ENCODE data around the gene LRMDA. TPM values are rescaled to one million over a fixed set of nuclear protein-coding genes. Genes with fewer than 3 reads are reported as not detected.

Gene LRMDA
- total and polyA plus RNA-seq, 2 of the 8 experiments (the other 6 are each of a cell fraction or from before 2014, with no cell fraction given) = 0.86 to 2.8 TPM

DNA sequence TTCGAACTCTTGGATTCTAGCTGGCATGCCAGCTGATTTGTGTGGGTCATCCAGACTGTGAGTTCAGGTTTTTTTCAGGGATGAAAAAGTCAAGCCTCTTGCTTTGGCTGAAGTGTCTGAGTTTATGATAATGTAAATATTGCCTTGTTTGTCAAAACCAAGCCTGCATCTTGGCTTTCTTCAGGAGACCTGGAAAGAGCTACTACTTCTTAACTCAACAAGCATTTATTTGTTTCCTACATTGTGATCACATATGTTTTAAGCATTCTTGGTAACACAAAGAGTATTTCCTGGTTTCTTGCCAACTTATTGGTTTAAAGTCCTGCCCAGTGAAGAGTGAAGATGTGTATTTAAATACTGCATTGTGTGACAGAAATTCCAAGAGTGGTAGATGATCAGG is 407.1 kb downstream of the LRMDA start:
- H2BK120ac ChIP-seq (replicated peaks; ENCODE audit: low read depth, low read length) = no peak overlapping the region
- TF ChIP-seq, protein P1, sequence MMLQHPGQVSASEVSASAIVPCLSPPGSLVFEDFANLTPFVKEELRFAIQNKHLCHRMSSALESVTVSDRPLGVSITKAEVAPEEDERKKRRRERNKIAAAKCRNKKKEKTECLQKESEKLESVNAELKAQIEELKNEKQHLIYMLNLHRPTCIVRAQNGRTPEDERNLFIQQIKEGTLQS (IDR thresholded peaks at IDR 0.05; ENCODE audit: insufficient read depth, low read depth, low read length) = no peak
- no peak for TF ChIP-seq FOSL1 (IDR thresholded peaks at IDR 0.05; ENCODE audit: insufficient read depth, low read depth, low read length)
- TF ChIP-seq POLR2A (IDR thresholded peaks at IDR 0.05; ENCODE audit: control extremely low read depth in 1 of 2, low read depth in 2 of 2, low read length in 2 of 2) = no peak
- no peak for TF ChIP-seq CTBP2 (IDR thresholded peaks at IDR 0.05; ENCODE audit: borderline replicate concordance, insufficient read depth, insufficient read length, low read length)
- no peak for TF ChIP-seq CREB1 (IDR thresholded peaks at IDR 0.05)
- TF ChIP-seq, protein P2, sequence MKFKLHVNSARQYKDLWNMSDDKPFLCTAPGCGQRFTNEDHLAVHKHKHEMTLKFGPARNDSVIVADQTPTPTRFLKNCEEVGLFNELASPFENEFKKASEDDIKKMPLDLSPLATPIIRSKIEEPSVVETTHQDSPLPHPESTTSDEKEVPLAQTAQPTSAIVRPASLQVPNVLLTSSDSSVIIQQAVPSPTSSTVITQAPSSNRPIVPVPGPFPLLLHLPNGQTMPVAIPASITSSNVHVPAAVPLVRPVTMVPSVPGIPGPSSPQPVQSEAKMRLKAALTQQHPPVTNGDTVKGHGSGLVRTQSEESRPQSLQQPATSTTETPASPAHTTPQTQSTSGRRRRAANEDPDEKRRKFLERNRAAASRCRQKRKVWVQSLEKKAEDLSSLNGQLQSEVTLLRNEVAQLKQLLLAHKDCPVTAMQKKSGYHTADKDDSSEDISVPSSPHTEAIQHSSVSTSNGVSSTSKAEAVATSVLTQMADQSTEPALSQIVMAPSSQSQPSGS (IDR thresholded peaks at IDR 0.05; ENCODE audit: low read length) = no peak
- TF ChIP-seq ASH2L (IDR thresholded peaks at IDR 0.05; ENCODE audit: low read length) = no peak

More for the DNA sequence above, 407.1 kb downstream of the LRMDA start:
- ChIA-PET POLR2A (ENCODE audit: partially characterized antibody) (no interaction called here), CTCF (ENCODE audit: partially characterized antibody) (interaction anchor here (1.3 kb wide), 1 partner anchor 14 kb away, joined by 3 read pairs; no protein-coding TSS in a partner anchor)
- no peaks in the 10 kb centered on the region for H3K79me2 ChIP-seq (ENCODE audit: control insufficient read depth in 1 of 2, insufficient read depth in 2 of 2, low read length in 2 of 2)
- H3K23me2 ChIP-seq (ENCODE audit: low read depth, low read length) = no peaks in the 10 kb centered on the region
- no peak overlapping the region for H2AFZ ChIP-seq (ENCODE audit: low read length)
- H3K56ac ChIP-seq (replicated peaks; ENCODE audit: insufficient read length, low read depth, low read length) = no peak overlapping the region
- no peak overlapping the region for H3K4ac ChIP-seq (replicated peaks; ENCODE audit: insufficient read length, low read depth, low read length)
- no peak overlapping the region for H3K18ac ChIP-seq (ENCODE audit: extremely low read depth, low read length)
- no peaks in the 10 kb centered on the region; a peak in 1 of 4 replicates for H3K9me3 ChIP-seq (ENCODE audit: insufficient read depth in 2 of 2, low read depth in 1 of 2, low read length in 1 of 2)
- no peak overlapping the region for H3K23ac ChIP-seq (ENCODE audit: insufficient read length)
- no peaks in the 10 kb centered on the region for H3K27me3 ChIP-seq (replicated peaks in 1 of 4; ENCODE audit: control insufficient read depth in 3 of 4, extremely low read depth in 1 of 4, insufficient read depth in 3 of 4, low read length in 3 of 4)
- no peak overlapping the region for H2BK12ac ChIP-seq (ENCODE audit: low read depth, low read length)
- H2BK5ac ChIP-seq (ENCODE audit: low read depth, low read length) = no peak overlapping the region
- no peak overlapping the region for H3K4me2 ChIP-seq (ENCODE audit: insufficient read depth in 1 of 2, low read depth in 2 of 2, low read length in 2 of 2)
- FAIRE-seq (no peak), DNase-seq (ENCODE audit: low read depth in 1 of 2, low spot score in 2 of 2) (no peak)
- H2BK15ac ChIP-seq (ENCODE audit: low read length) = no peak overlapping the region
- no peaks in the 10 kb centered on the region for H3K79me1 ChIP-seq (ENCODE audit: low read depth, low read length)
- no peak overlapping the region for H4K5ac ChIP-seq (ENCODE audit: insufficient read length, low read depth, low read length)
- no peak overlapping the region for H3K4me3 ChIP-seq (ENCODE audit: extremely low read depth in 1 of 4, insufficient read depth in 2 of 4, low read depth in 3 of 4, low read length in 4 of 4)
- H4K20me1 ChIP-seq (replicated peaks in 1 of 2; ENCODE audit: control insufficient read depth in 1 of 2, insufficient read depth in 2 of 2, low read length in 2 of 2) = no peaks in the 10 kb centered on the region
- WGBS, 2 experiments (ENCODE audit: extremely low coverage in 1 of 2, insufficient coverage in 1 of 2, insufficient read length in 1 of 2, insufficient replicate concordance in 2 of 2, low coverage in 1 of 2, low lambda C conversion rate in 2 of 2, missing lambda C conversion rate in 1 of 2) = 92% methylated on average over 1 of the region's 1 CpG; no CpG with 5 or more reads in 1 of the 2 experiments
- no peak overlapping the region for H4K91ac ChIP-seq (replicated peaks; ENCODE audit: insufficient read length, low read length)
- H3K27ac ChIP-seq (ENCODE audit: low read depth, low read length) = no peak overlapping the region
- H3K4me1 ChIP-seq (replicated peaks in 1 of 4; ENCODE audit: control insufficient read depth in 3 of 4, insufficient read depth in 4 of 4, low read length in 3 of 4) = no peaks in the 10 kb centered on the region
- H4K8ac ChIP-seq (ENCODE audit: extremely low read depth, insufficient read depth, low read length) = no peak overlapping the region
- no peak overlapping the region for H3K9ac ChIP-seq (replicated peaks in 1 of 4; ENCODE audit: extremely low read depth in 1 of 4, low read depth in 3 of 4, low read length in 3 of 4)
- H3K14ac ChIP-seq (ENCODE audit: insufficient read length) = no peak overlapping the region
- H2BK20ac ChIP-seq (ENCODE audit: low read length) = no peak overlapping the region
- no peaks in the 10 kb centered on the region for H3K36me3 ChIP-seq (ENCODE audit: control insufficient read depth in 2 of 4, insufficient read depth in 4 of 4, low read length in 3 of 4)
- no peak overlapping the region for H2AK5ac ChIP-seq (ENCODE audit: low read depth, low read length)
